ENCODE data around the gene NUDT22. TPM values are rescaled to one million over a fixed set of nuclear protein-coding genes. Genes with fewer than 3 reads are reported as not detected.

The NUDT22 gene
- total RNA-seq, 1 experiment from 2014 or later, result 70.0 TPM

DNA sequence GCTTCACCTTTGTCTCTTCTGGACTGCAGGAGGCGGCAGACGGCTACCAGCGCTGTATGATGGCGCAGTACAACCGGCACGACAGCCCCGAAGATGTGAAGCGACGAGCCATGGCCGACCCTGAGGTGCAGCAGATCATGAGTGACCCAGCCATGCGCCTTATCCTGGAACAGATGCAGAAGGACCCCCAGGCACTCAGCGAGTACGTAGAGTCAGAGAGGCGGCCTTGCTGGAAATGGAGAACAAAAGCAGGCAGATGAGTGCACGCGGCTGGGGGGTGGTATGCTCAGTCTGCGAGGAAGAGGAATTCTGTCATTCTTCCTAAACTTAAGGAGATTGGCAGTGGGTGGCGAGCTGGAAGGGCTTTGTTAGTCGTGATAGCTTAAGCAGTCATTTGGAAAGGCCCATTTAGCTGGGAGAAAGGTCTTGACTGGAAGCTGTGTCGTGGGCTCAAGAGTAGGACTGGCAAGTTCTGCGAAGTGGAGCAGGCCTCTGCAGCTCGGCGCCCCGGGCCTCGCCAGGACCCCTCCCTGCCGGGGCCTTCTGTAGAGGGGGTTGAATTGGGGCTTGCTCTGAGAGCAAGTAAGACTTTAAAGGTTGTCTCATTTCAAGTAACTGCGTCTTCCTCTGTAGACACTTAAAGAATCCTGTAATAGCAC is 22.5 kb upstream of the NUDT22 start:
- H3K4me2 ChIP-seq (ENCODE audit: low read depth, low read length, poor library complexity, severe bottlenecking), result no peak overlapping the region
- DNase-seq, result no peak
- H3K4me1 ChIP-seq (ENCODE audit: low read length), result peaks cover 64% of the 10 kb centered on the region
- H3K27me3 ChIP-seq (ENCODE audit: low read length), result no peaks in the 10 kb centered on the region
- peaks cover 5% of the 10 kb centered on the region; the same call in 1 of the 2 replicates for H4K20me1 ChIP-seq (ENCODE audit: insufficient read depth, low read depth, low read length)
- H3K79me2 ChIP-seq (ENCODE audit: low read length), result peaks cover 18% of the 10 kb centered on the region; the same call in 1 of the 2 replicates
- no peak overlapping the region for H2AFZ ChIP-seq (ENCODE audit: low read length)
- H3K9ac ChIP-seq (ENCODE audit: low read length), result no peak overlapping the region
- no peaks in the 10 kb centered on the region for H3K9me3 ChIP-seq (ENCODE audit: low read length)
- H3K36me3 ChIP-seq (ENCODE audit: insufficient read depth, low read length), result peaks cover 33% of the 10 kb centered on the region; the same call in 1 of the 2 replicates
- no peak overlapping the region for H3K4me3 ChIP-seq (ENCODE audit: low read length)
- H3K9me2 ChIP-seq (replicated peaks; ENCODE audit: insufficient read depth, low read length), result no peaks in the 10 kb centered on the region
- no peak overlapping the region for H3K27ac ChIP-seq (ENCODE audit: low read length)

DNA sequence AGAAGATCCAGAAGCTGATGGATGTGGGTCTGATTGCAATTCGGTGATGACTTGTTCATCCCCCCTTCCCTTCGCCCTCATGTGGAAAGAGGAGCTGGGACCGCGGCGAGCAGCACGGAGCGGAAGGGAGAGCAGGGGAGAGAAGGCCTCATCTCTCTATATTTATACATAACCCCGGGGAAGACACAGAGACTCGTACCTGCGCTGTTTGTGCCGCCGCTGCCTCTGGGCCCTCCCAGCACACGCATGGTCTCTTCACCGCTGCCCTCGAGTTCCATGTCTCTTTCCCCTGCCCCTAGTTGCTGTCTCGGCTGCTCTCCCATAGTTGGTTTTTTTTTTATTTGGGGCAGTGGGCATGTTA is 22.0 kb upstream of the NUDT22 start:
- peaks cover 66% of the 10 kb centered on the region for H3K4me1 ChIP-seq (ENCODE audit: low read length)
- no peak overlapping the region for H3K9ac ChIP-seq (ENCODE audit: low read length)
- no peak for DNase-seq
- peaks cover 5% of the 10 kb centered on the region; the same call in 1 of the 2 replicates for H4K20me1 ChIP-seq (ENCODE audit: insufficient read depth, low read depth, low read length)
- H3K36me3 ChIP-seq (ENCODE audit: insufficient read depth, low read length), result peaks cover 36% of the 10 kb centered on the region; the same call in 1 of the 2 replicates
- no peak overlapping the region for H2AFZ ChIP-seq (ENCODE audit: low read length)
- H3K4me2 ChIP-seq (ENCODE audit: low read depth, low read length, poor library complexity, severe bottlenecking), result peak overlapping the region; percentile 90
- H3K79me2 ChIP-seq (ENCODE audit: low read length), result peaks cover 18% of the 10 kb centered on the region; the same call in 1 of the 2 replicates
- no peaks in the 10 kb centered on the region for H3K9me2 ChIP-seq (replicated peaks; ENCODE audit: insufficient read depth, low read length)
- H3K27ac ChIP-seq (ENCODE audit: low read length), result peak overlapping the region; percentile 92; the same call in 1 of the 2 replicates
- no peak overlapping the region for H3K4me3 ChIP-seq (ENCODE audit: low read length)
- H3K9me3 ChIP-seq (ENCODE audit: low read length), result no peaks in the 10 kb centered on the region
- no peaks in the 10 kb centered on the region for H3K27me3 ChIP-seq (ENCODE audit: low read length)

DNA sequence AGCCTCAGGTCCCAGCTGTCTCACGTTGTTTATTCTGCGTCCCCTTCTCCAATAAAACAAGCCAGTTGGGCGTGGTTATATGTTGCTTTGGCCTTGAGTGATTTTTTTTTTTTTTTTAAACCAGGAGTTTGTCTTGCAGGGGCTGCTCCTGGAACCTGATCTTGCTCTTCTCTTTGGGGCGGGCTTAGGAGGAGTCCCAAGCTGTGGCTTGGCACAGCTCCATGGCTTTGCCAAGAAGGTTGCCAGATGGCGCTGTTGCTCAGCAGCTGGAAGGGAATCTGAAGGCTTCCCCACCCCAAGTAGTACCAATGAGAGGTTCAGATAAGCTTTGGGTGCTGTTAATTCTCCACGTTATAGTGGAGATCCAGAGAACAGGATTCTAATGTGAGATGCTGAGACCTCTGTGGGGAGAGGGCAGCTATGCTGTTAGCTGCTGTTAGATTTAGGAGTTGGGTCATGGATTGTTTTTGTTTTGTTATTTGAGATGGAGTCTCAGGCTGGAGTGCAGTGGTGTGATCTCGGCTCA is 21.5 kb upstream of the NUDT22 start:
- 0 out of 2 replicates have a peak overlapping the region, but pooled peaks have one; percentile 44 for H3K9ac ChIP-seq (ENCODE audit: low read length)
- DNase-seq, result peak; percentile 93
- no peak overlapping the region for H2AFZ ChIP-seq (ENCODE audit: low read length)
- peaks cover 66% of the 10 kb centered on the region for H3K4me1 ChIP-seq (ENCODE audit: low read length)
- H3K4me3 ChIP-seq (ENCODE audit: low read length), result no peak overlapping the region
- H3K9me2 ChIP-seq (replicated peaks; ENCODE audit: insufficient read depth, low read length), result no peaks in the 10 kb centered on the region
- peaks cover 36% of the 10 kb centered on the region; the same call in 1 of the 2 replicates for H3K36me3 ChIP-seq (ENCODE audit: insufficient read depth, low read length)
- no peaks in the 10 kb centered on the region for H3K9me3 ChIP-seq (ENCODE audit: low read length)
- H3K79me2 ChIP-seq (ENCODE audit: low read length), result peaks cover 18% of the 10 kb centered on the region; the same call in 1 of the 2 replicates
- peak overlapping the region; percentile 90 for H3K4me2 ChIP-seq (ENCODE audit: low read depth, low read length, poor library complexity, severe bottlenecking)
- no peaks in the 10 kb centered on the region for H3K27me3 ChIP-seq (ENCODE audit: low read length)
- peak overlapping the region; percentile 92 for H3K27ac ChIP-seq (ENCODE audit: low read length)
- H4K20me1 ChIP-seq (ENCODE audit: insufficient read depth, low read depth, low read length), result peaks cover 5% of the 10 kb centered on the region; the same call in 1 of the 2 replicates

DNA sequence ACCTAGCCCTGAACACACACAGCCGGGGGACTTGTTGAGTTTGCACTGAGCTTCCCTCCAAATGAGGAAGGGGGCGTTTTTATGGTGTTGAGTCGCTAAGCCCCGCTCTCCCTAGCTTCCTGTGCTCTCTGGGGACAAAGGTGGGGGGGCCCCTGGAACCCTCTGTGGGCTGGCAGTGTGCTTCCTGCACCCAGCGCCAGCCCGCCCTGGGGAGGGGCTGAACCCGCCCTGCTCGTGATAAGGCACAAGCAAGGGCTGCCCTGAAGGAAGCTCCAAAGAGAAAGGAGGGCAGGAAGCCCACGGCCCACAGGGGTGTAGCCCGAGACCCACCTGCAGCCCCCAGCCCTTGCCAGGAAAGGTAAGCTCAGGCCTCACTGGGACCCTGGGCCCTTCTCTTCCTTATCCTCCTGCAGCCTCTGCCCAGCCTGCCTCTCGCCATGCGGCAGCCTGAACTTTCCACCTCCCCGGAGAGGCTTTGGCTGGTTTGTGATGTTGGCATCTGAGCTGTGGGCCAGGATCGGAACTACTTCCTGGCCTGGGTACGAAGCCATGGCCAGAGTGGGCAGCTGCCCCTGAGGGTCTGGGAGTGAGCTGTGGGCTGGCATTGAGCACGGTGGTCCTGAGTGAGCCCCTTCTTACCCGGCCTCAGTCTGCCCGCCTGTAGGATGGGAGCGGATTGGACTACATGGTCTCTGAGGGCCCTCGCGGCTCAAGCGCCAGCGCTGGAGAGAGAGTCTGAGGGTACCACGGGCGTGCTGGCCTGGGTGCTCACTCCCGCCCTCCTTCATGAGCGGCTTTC is 19.4 kb upstream of the NUDT22 start, which contains the start of gene FERMT3:
Gene FERMT3 (plus strand): TSS at position 265 of the 799 bp plus-strand sequence. CDS start 644 bp downstream, outside the sequence.
- H4K20me1 ChIP-seq (ENCODE audit: insufficient read depth, low read depth, low read length), result peaks cover 8% of the 10 kb centered on the region; the same call in 1 of the 2 replicates
- H3K9me3 ChIP-seq (ENCODE audit: low read length), result no peaks in the 10 kb centered on the region
- no peak within 1 kb of the TSS; the same call in 1 of the 2 replicates for H2AFZ ChIP-seq (ENCODE audit: low read length)
- H3K27ac ChIP-seq (ENCODE audit: low read length), result peak within 1 kb of the TSS; percentile 92
- no peaks in the 10 kb centered on the region for H3K27me3 ChIP-seq (ENCODE audit: low read length)
- H3K9me2 ChIP-seq (replicated peaks; ENCODE audit: insufficient read depth, low read length), result no peaks in the 10 kb centered on the region
- peaks cover 21% of the 10 kb centered on the region; the same call in 1 of the 2 replicates for H3K36me3 ChIP-seq (ENCODE audit: insufficient read depth, low read length)
- H3K4me2 ChIP-seq (ENCODE audit: low read depth, low read length, poor library complexity, severe bottlenecking), result peak within 1 kb of the TSS; percentile 90
- peak within 1 kb of the TSS; percentile 82 for H3K4me3 ChIP-seq (ENCODE audit: low read length)
- H3K9ac ChIP-seq (ENCODE audit: low read length), result peak within 1 kb of the TSS; percentile 91
- peak; percentile 91 for DNase-seq
- H3K4me1 ChIP-seq (ENCODE audit: low read length), result peaks cover 70% of the 10 kb centered on the region
- peaks cover 18% of the 10 kb centered on the region; the same call in 1 of the 2 replicates for H3K79me2 ChIP-seq (ENCODE audit: low read length)

DNA sequence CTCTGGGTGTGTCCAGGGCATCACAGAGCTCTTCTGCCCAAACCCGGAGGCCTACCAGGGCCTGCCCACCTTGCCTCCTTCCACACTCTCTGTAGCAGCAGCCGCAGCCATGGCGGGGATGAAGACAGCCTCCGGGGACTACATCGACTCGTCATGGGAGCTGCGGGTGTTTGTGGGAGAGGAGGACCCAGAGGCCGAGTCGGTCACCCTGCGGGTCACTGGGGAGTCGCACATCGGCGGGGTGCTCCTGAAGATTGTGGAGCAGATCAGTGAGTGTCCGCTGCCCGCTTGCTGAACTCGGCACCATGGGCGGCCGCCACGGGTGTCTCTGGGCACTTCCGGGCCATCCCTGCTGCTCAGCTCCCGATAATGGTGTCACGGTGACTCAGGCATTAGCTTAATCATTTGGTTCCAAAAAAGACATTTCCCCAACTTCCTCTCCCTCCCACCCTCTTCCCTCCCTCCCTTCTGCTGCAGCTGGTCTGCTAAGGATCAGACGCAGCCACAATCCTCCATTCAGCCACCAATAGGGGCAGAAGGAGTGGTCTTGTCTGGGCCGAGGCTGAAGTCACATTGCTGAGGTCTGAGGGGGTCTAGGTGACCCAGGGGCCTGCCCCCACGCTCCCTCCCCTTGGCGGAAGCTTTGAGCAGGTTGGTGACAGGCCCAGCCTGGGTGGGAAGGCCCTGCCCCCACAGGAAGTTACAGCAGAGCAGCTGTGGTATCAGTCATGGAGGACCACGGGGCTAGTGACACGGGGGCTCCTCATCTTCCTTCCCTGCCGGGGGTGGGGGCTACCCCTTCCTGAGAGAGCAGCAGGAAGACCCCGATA is 18.6 kb upstream of the NUDT22 start:
- Histone ChIP-seq H3K9me2 (replicated peaks; ENCODE audit: insufficient read depth, low read length) (no peaks in the 10 kb centered on the region), H2AFZ (ENCODE audit: low read length) (no peak overlapping the region; the same call in 1 of the 2 replicates), H3K9me3 (ENCODE audit: low read length) (no peaks in the 10 kb centered on the region), H3K36me3 (ENCODE audit: insufficient read depth, low read length) (peaks cover 21% of the 10 kb centered on the region; the same call in 1 of the 2 replicates), H3K4me2 (ENCODE audit: low read depth, low read length, poor library complexity, severe bottlenecking) (peak overlapping the region; percentile 90), H3K4me1 (ENCODE audit: low read length) (peaks cover 75% of the 10 kb centered on the region), H3K79me2 (ENCODE audit: low read length) (peaks cover 18% of the 10 kb centered on the region; the same call in 1 of the 2 replicates), H3K27me3 (ENCODE audit: low read length) (no peaks in the 10 kb centered on the region), H4K20me1 (ENCODE audit: insufficient read depth, low read depth, low read length) (peaks cover 8% of the 10 kb centered on the region; the same call in 1 of the 2 replicates), H3K4me3 (ENCODE audit: low read length) (peak overlapping the region; percentile 82), H3K9ac (ENCODE audit: low read length) (peak overlapping the region; percentile 91), H3K27ac (ENCODE audit: low read length) (peak overlapping the region; percentile 92)
- DNase-seq, result peak; percentile 83

DNA sequence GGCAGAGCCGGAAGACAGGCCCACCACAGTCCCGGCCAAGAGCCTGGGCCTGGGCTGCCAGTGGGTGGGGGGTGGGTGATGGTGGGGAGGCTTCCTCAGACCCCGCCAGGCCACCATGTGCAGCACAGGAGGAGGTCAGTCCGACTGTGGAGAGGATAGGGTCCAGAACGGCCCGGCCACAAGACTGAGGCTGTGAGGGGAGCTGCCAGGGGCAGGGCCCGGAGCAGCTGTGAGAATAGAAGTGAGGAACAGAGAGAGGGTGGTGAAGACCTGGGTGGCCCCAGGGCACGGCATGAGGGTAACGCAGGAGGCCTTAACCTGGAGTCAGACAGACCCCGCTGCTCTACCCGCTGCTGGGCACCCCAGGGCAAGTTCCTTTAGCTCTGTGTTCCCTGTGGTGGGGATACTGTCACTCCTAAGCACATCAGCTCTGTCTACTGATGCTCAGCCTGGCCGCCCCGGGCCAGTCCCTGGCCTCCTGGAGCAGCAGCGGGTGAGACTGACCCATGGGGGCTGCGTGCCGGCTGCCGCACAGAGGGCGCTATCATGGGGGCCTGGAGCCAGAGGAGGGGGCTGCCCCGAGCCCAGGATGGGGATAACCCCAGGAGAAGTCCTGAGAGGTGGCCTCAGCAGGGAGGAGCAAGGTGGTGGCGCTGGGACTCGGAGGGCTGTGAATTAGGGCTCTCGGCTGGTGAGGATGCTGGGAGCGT is 17.8 kb upstream of the NUDT22 start:
- Histone ChIP-seq H3K9me3 (ENCODE audit: low read length) (no peaks in the 10 kb centered on the region), H4K20me1 (ENCODE audit: insufficient read depth, low read depth, low read length) (peaks cover 8% of the 10 kb centered on the region; the same call in 1 of the 2 replicates), H3K9ac (ENCODE audit: low read length) (peak overlapping the region; percentile 91), H3K27me3 (ENCODE audit: low read length) (no peaks in the 10 kb centered on the region), H3K4me1 (ENCODE audit: low read length) (peaks cover 74% of the 10 kb centered on the region), H3K27ac (ENCODE audit: low read length) (peak overlapping the region; percentile 92), H3K9me2 (replicated peaks; ENCODE audit: insufficient read depth, low read length) (no peaks in the 10 kb centered on the region), H3K4me3 (ENCODE audit: low read length) (peak overlapping the region; percentile 82), H3K36me3 (ENCODE audit: insufficient read depth, low read length) (peaks cover 18% of the 10 kb centered on the region; the same call in 1 of the 2 replicates), H3K79me2 (ENCODE audit: low read length) (peaks cover 18% of the 10 kb centered on the region; the same call in 1 of the 2 replicates), H2AFZ (ENCODE audit: low read length) (no peak overlapping the region), H3K4me2 (ENCODE audit: low read depth, low read length, poor library complexity, severe bottlenecking) (peak overlapping the region; percentile 90)
- DNase-seq, result no peak

Measured in Karpas-422 (cell line).